HepG2 (cell line): ENCODE results near the gene CD300A. TPM values are rescaled to one million over a fixed set of nuclear protein-coding genes. Genes with fewer than 3 reads are reported as not detected.

Source experiments
- CERS6 ChIP-seq: sonication (generic); formaldehyde crosslinking; IDR thresholded peaks from 2 replicates; pipeline ENCODE4 v1.5.0; 2020; ENCODE audit warnings: missing genetic modification reagents
- CHCHD3 ChIP-seq: sonication (generic); formaldehyde crosslinking; IDR thresholded peaks from 2 replicates; pipeline ENCODE4 v1.8.0; 2022; ENCODE audit warnings: mild to moderate bottlenecking, missing genetic modification reagents, moderate library complexity
- CHD4 ChIP-seq: fragments of 200-600 bp; sonication (generic); IDR thresholded peaks from 2 replicates; pipeline ENCODE4 v1.7.0; 2017; ENCODE audit warnings: mild to moderate bottlenecking, low read length, borderline replicate concordance
- GMEB2 ChIP-seq: IDR thresholded peaks from 2 replicates; pipeline ENCODE4 v1.6.1; 2016; ENCODE audit warnings: missing biosample characterization, missing genetic modification reagents, low read depth
- KAT7 ChIP-seq: IDR thresholded peaks from 2 replicates; pipeline ENCODE4 v1.6.1; 2018; ENCODE audit warnings: borderline replicate concordance, missing compliant biosample characterization
- NR2F1 ChIP-seq, 2 experiments: fragments of 450-650 bp in 1 of 2; formaldehyde crosslinking in 1 of 2; IDR thresholded peaks; 2 replicates each; pipeline versions ENCODE4 v1.5.0 to v1.6.1; 2016 to 2020; ENCODE audit warnings: mild to moderate bottlenecking in 1 of 2, missing compliant biosample characterization in 1 of 2, missing genetic modification reagents in 1 of 2, moderate library complexity in 1 of 2
- RXRB ChIP-seq: IDR thresholded peaks from 2 replicates; pipeline ENCODE4 v1.6.1; 2016; ENCODE audit warnings: borderline replicate concordance, missing genetic modification reagents, missing compliant biosample characterization
- TFDP2 ChIP-seq: sonication (generic); formaldehyde crosslinking; IDR thresholded peaks from 2 replicates; pipeline ENCODE4 v1.4.0; 2020; ENCODE audit warnings: missing genetic modification reagents
- ZNF563 ChIP-seq: sonication (generic); formaldehyde crosslinking; IDR thresholded peaks from 2 replicates; pipeline ENCODE4 v1.8.0; 2022; ENCODE audit warnings: mild to moderate bottlenecking, moderate library complexity, missing genetic modification reagents
- polyA plus RNA-seq, 8 experiments: library from polyadenylated mRNA; depleted of rRNA in 3 of 8; stranded (reverse) in 7 of 8; unstranded in 1 of 8; fragments of >200 nt; fragmentation: Illumina TruSeq in 4 of 8; extraction: Trizol in 4 of 8; gene quantifications; 2 replicates each; pipeline versions ENCODE4 v1.2.1 to v1.2.3, GENCODE V29; 2011 to 2016; ENCODE audit warnings: low read depth in 4 of 8, missing spikeins in 1 of 8, mixed read lengths in 1 of 8; ENCODE audit not compliant: insufficient read depth in 1 of 8
- total RNA-seq, 5 experiments: library from RNA; depleted of rRNA; stranded (reverse); fragments of >200 nt; fragmentation: Illumina TruSeq; extraction: Trizol; gene quantifications; 2 replicates each; pipeline ENCODE4 v1.2.3, GENCODE V29; 2016; ENCODE audit warnings: low read depth in 1 of 5
- TF ChIP-seq, protein P1 (sequence below): sonication (generic); formaldehyde crosslinking; IDR thresholded peaks from 2 replicates; pipeline ENCODE4 v1.4.0; 2020; ENCODE audit warnings: missing genetic modification reagents; ENCODE audit errors: not compliant biosample characterization
- TF ChIP-seq, protein P2 (sequence below), 2 experiments: sonication (generic) in 1 of 2; formaldehyde crosslinking in 1 of 2; IDR thresholded peaks; 2 replicates each; pipeline versions ENCODE4 v1.6.1 to v1.9.0; 2014 to 2022; ENCODE audit warnings: antibody characterized with exemption in 1 of 2, borderline replicate concordance in 1 of 2, inconsistent platforms in 1 of 2, low read depth in 1 of 2, missing genetic modification reagents in 1 of 2
- TF ChIP-seq, protein P3 (sequence below): IDR thresholded peaks from 2 replicates; pipeline ENCODE4 v1.6.1; 2016; ENCODE audit warnings: low read depth, control low read depth

CD300A gene
- total and polyA plus RNA-seq, 2 of the 13 experiments (the other 11 are each of a cell fraction or from before 2014, with no cell fraction given): not detected

DNA sequence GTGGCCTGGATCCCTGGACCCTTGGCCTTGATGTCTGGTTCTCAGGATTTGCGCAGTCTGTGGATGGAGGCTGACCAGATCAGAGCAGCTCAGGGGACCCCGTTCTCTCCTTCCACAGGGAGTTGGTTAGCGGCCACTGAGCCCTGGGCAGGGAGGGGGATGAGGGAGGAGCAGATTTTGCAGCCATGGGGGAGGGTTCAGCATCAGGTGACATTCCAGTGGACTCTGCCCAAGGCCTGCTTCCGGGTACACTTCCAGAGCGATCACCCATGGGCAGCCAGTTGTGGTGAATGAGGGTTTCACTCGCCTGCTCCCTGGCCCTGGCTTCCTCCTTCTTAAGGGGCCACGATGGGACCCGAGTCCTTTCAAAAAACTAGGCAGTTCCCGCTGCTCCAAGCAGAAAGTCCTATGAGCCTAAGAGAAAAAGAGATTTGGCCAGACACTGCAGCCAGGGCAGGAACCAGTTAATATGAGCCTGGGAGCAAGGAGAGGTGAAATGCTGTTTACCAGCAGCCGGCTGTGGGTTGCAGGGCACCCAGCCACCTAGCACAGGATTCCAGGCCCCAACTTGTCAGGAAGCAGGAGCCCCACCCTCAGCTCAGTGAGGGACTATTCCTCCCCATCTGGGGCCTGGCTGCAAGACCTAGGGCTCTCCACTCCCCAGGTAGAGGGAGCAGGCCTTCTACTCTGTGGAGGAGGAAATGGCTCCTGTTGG lies 39.2 kb upstream of the CD300A start (continued):
- TF ChIP-seq CERS6 (CRISPR knock-in tag): no peak
- peak; percentile 71; the same call in 1 of the 2 replicates for TF ChIP-seq ZNF563 (CRISPR knock-in tag)
- no peak for TF ChIP-seq CHCHD3 (CRISPR knock-in tag)
- TF ChIP-seq TFDP2 (CRISPR knock-in tag): no peak; the same call in 1 of the 2 replicates
- TF ChIP-seq, protein P1, sequence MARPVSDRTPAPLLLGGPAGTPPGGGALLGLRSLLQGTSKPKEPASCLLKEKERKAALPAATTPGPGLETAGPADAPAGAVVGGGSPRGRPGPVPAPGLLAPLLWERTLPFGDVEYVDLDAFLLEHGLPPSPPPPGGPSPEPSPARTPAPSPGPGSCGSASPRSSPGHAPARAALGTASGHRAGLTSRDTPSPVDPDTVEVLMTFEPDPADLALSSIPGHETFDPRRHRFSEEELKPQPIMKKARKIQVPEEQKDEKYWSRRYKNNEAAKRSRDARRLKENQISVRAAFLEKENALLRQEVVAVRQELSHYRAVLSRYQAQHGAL (CRISPR knock-in tag): no peak
- peak in 1 of 2 experiments; percentile 26; a peak in 1 of 4 replicates for TF ChIP-seq NR2F1 (CRISPR knock-in tag; IDR thresholded peaks at IDR 0.05)
- peak; percentile 71 for TF ChIP-seq RXRB (CRISPR knock-in tag)
- TF ChIP-seq CHD4: no peak
- TF ChIP-seq, protein P2, sequence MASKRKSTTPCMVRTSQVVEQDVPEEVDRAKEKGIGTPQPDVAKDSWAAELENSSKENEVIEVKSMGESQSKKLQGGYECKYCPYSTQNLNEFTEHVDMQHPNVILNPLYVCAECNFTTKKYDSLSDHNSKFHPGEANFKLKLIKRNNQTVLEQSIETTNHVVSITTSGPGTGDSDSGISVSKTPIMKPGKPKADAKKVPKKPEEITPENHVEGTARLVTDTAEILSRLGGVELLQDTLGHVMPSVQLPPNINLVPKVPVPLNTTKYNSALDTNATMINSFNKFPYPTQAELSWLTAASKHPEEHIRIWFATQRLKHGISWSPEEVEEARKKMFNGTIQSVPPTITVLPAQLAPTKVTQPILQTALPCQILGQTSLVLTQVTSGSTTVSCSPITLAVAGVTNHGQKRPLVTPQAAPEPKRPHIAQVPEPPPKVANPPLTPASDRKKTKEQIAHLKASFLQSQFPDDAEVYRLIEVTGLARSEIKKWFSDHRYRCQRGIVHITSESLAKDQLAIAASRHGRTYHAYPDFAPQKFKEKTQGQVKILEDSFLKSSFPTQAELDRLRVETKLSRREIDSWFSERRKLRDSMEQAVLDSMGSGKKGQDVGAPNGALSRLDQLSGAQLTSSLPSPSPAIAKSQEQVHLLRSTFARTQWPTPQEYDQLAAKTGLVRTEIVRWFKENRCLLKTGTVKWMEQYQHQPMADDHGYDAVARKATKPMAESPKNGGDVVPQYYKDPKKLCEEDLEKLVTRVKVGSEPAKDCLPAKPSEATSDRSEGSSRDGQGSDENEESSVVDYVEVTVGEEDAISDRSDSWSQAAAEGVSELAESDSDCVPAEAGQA (IDR thresholded peaks at IDR 0.05; ENCODE audit: low read depth): peak; percentile 54; the same call in 1 of the 2 replicates
- TF ChIP-seq, protein P2 (CRISPR knock-in tag; IDR thresholded peaks at IDR 0.05; ENCODE audit: borderline replicate concordance): no peak
- TF ChIP-seq GMEB2 (CRISPR knock-in tag): no peak
- TF ChIP-seq KAT7 (CRISPR knock-in tag): 0 out of 2 replicates have a peak, but pooled peaks have one; percentile 25
- TF ChIP-seq, protein P3, sequence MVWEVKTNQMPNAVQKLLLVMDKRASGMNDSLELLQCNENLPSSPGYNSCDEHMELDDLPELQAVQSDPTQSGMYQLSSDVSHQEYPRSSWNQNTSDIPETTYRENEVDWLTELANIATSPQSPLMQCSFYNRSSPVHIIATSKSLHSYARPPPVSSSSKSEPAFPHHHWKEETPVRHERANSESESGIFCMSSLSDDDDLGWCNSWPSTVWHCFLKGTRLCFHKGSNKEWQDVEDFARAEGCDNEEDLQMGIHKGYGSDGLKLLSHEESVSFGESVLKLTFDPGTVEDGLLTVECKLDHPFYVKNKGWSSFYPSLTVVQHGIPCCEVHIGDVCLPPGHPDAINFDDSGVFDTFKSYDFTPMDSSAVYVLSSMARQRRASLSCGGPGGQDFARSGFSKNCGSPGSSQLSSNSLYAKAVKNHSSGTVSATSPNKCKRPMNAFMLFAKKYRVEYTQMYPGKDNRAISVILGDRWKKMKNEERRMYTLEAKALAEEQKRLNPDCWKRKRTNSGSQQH: peak; percentile 89
